H1 (cell line): ENCODE data around the gene ASCL5. TPM values are rescaled to one million over a fixed set of nuclear protein-coding genes. Genes with fewer than 3 reads are reported as not detected.

Experiments used
- BRCA1 ChIP-seq: IDR thresholded peaks from 2 replicates; pipeline ENCODE4 v1.6.1; 2012; ENCODE audit warnings: low read depth, low read length, improper control_type of control experiment
- CBX5 ChIP-seq: fragments of 300-800, 300-1000 bp; sonication (generic); IDR thresholded peaks from 2 replicates; pipeline ENCODE4 v1.7.1; 2016; ENCODE audit warnings: antibody characterized with exemption, low read length, low read depth
- GABPA ChIP-seq: IDR thresholded peaks from 2 replicates; pipeline ENCODE4 v1.6.1; 2011; ENCODE audit warnings: mild to moderate bottlenecking, low read length, moderate library complexity, borderline replicate concordance; ENCODE audit not compliant: insufficient read depth
- POLR2A ChIP-seq, 2 experiments: IDR thresholded peaks; 1 replicate in 1 of 2; 2 replicates in 1 of 2; pipeline ENCODE4 v1.6.1; 2011; ENCODE audit warnings: low read depth in 2 of 2, low read length in 2 of 2, mild to moderate bottlenecking in 2 of 2; ENCODE audit errors: control extremely low read depth in 1 of 2
- RAD21 ChIP-seq, 2 experiments: IDR thresholded peaks in 1 of 2; conservative IDR thresholded peaks in 1 of 2; 2 replicates each; pipeline ENCODE4 v1.6.1; 2011; ENCODE audit warnings: low read depth in 2 of 2, low read length in 2 of 2, improper control_type of control experiment in 1 of 2, inconsistent platforms in 1 of 2, mild to moderate bottlenecking in 1 of 2, moderate library complexity in 1 of 2
- SIX5 ChIP-seq: IDR thresholded peaks from 2 replicates; pipeline ENCODE4 v1.6.1; 2011; ENCODE audit warnings: mild to moderate bottlenecking, low read depth, low read length
- SP1 ChIP-seq: IDR thresholded peaks from 2 replicates; pipeline ENCODE4 v1.6.1; 2011; ENCODE audit warnings: low read depth, low read length
- polyA plus RNA-seq, 7 experiments: library from polyadenylated mRNA; depleted of rRNA in 3 of 7; stranded (reverse) in 5 of 7; unstranded in 2 of 7; fragments of >200 nt in 5 of 7; fragments of 200-250 nt in 2 of 7; gene quantifications; 1 replicate in 5 of 7; 2 replicates in 1 of 7; 4 replicates in 1 of 7; pipeline versions ENCODE4 v1.2.1 to v1.2.3, GENCODE V29; 2011 to 2013; ENCODE audit warnings: missing spikeins in 2 of 7, mixed read lengths in 2 of 7
- total RNA-seq: library from RNA; stranded (reverse); fragmentation: NEBNext Ultra II Directional; extraction: Animal tissue kit (Norgen Biotek cat#: 25700); gene quantifications from 2 replicates; pipeline ENCODE4 v1.2.1, GENCODE V29; 2021
- TF ChIP-seq, protein P1 (sequence below): fragments of 300-600 bp; sonication (generic); IDR thresholded peaks from 2 replicates; pipeline ENCODE4 v1.7.1; 2012; ENCODE audit warnings: low read length, moderate library complexity, mild to moderate bottlenecking, inconsistent platforms; ENCODE audit not compliant: insufficient replicate concordance
- TF ChIP-seq, protein P2 (sequence below): IDR thresholded peaks from 2 replicates; pipeline ENCODE4 v1.6.1; 2011; ENCODE audit warnings: low read length, improper control_type of control experiment

ASCL5 gene
- total and polyA plus RNA-seq, 2 of the 8 experiments (the other 6 are each of a cell fraction or from before 2014, with no cell fraction given): 0.29 to 0.41 TPM

DNA sequence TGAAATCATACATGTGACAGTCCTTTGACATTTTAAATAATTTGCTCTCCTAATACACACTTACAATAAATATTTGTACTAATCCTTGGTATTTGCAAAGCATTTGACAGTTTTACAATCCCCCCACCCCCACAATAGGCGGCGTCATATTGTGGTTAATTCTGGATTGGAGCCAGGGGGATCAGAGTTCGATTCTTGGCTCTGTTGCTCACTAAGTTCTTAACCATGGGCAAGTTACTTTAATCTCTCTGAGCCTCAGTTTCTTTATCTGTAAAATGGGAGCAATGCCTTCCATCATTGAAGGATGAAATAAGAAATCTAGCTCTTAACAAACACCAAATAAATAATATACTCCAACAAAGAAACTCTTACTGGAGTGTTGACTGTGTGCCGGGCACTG is 38.6 kb downstream of the ASCL5 start (continued):
- TF ChIP-seq, protein P1, sequence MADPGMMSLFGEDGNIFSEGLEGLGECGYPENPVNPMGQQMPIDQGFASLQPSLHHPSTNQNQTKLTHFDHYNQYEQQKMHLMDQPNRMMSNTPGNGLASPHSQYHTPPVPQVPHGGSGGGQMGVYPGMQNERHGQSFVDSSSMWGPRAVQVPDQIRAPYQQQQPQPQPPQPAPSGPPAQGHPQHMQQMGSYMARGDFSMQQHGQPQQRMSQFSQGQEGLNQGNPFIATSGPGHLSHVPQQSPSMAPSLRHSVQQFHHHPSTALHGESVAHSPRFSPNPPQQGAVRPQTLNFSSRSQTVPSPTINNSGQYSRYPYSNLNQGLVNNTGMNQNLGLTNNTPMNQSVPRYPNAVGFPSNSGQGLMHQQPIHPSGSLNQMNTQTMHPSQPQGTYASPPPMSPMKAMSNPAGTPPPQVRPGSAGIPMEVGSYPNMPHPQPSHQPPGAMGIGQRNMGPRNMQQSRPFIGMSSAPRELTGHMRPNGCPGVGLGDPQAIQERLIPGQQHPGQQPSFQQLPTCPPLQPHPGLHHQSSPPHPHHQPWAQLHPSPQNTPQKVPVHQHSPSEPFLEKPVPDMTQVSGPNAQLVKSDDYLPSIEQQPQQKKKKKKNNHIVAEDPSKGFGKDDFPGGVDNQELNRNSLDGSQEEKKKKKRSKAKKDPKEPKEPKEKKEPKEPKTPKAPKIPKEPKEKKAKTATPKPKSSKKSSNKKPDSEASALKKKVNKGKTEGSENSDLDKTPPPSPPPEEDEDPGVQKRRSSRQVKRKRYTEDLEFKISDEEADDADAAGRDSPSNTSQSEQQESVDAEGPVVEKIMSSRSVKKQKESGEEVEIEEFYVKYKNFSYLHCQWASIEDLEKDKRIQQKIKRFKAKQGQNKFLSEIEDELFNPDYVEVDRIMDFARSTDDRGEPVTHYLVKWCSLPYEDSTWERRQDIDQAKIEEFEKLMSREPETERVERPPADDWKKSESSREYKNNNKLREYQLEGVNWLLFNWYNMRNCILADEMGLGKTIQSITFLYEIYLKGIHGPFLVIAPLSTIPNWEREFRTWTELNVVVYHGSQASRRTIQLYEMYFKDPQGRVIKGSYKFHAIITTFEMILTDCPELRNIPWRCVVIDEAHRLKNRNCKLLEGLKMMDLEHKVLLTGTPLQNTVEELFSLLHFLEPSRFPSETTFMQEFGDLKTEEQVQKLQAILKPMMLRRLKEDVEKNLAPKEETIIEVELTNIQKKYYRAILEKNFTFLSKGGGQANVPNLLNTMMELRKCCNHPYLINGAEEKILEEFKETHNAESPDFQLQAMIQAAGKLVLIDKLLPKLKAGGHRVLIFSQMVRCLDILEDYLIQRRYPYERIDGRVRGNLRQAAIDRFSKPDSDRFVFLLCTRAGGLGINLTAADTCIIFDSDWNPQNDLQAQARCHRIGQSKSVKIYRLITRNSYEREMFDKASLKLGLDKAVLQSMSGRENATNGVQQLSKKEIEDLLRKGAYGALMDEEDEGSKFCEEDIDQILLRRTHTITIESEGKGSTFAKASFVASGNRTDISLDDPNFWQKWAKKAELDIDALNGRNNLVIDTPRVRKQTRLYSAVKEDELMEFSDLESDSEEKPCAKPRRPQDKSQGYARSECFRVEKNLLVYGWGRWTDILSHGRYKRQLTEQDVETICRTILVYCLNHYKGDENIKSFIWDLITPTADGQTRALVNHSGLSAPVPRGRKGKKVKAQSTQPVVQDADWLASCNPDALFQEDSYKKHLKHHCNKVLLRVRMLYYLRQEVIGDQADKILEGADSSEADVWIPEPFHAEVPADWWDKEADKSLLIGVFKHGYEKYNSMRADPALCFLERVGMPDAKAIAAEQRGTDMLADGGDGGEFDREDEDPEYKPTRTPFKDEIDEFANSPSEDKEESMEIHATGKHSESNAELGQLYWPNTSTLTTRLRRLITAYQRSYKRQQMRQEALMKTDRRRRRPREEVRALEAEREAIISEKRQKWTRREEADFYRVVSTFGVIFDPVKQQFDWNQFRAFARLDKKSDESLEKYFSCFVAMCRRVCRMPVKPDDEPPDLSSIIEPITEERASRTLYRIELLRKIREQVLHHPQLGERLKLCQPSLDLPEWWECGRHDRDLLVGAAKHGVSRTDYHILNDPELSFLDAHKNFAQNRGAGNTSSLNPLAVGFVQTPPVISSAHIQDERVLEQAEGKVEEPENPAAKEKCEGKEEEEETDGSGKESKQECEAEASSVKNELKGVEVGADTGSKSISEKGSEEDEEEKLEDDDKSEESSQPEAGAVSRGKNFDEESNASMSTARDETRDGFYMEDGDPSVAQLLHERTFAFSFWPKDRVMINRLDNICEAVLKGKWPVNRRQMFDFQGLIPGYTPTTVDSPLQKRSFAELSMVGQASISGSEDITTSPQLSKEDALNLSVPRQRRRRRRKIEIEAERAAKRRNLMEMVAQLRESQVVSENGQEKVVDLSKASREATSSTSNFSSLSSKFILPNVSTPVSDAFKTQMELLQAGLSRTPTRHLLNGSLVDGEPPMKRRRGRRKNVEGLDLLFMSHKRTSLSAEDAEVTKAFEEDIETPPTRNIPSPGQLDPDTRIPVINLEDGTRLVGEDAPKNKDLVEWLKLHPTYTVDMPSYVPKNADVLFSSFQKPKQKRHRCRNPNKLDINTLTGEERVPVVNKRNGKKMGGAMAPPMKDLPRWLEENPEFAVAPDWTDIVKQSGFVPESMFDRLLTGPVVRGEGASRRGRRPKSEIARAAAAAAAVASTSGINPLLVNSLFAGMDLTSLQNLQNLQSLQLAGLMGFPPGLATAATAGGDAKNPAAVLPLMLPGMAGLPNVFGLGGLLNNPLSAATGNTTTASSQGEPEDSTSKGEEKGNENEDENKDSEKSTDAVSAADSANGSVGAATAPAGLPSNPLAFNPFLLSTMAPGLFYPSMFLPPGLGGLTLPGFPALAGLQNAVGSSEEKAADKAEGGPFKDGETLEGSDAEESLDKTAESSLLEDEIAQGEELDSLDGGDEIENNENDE: no peak
- TF ChIP-seq, protein P2, sequence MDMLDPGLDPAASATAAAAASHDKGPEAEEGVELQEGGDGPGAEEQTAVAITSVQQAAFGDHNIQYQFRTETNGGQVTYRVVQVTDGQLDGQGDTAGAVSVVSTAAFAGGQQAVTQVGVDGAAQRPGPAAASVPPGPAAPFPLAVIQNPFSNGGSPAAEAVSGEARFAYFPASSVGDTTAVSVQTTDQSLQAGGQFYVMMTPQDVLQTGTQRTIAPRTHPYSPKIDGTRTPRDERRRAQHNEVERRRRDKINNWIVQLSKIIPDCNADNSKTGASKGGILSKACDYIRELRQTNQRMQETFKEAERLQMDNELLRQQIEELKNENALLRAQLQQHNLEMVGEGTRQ: no peak
- no peak for TF ChIP-seq SP1
- no peak for TF ChIP-seq RAD21 (IDR thresholded peaks at IDR 0.05 in 1 of 2, conservative IDR thresholded peaks at IDR 0.05 in 1 of 2; ENCODE audit: low read depth in 2 of 2, low read length in 2 of 2)
- TF ChIP-seq GABPA: no peak
- TF ChIP-seq BRCA1: no peak
- no peak for TF ChIP-seq CBX5
- TF ChIP-seq SIX5: no peak
- no peak for TF ChIP-seq POLR2A (IDR thresholded peaks at IDR 0.05; ENCODE audit: control extremely low read depth in 1 of 2, low read depth in 2 of 2, low read length in 2 of 2)
